ENCODE measurements around the gene C21orf58.
A peak's percentile ranks its signal among the peaks of the same experiment; 100 is the strongest.
"Not testable (repeated sequence)": the region's sequence is repeated elsewhere in the genome, so short reads cannot be mapped to it uniquely, and the experiment has no call there.

Gene C21orf58

DNA sequence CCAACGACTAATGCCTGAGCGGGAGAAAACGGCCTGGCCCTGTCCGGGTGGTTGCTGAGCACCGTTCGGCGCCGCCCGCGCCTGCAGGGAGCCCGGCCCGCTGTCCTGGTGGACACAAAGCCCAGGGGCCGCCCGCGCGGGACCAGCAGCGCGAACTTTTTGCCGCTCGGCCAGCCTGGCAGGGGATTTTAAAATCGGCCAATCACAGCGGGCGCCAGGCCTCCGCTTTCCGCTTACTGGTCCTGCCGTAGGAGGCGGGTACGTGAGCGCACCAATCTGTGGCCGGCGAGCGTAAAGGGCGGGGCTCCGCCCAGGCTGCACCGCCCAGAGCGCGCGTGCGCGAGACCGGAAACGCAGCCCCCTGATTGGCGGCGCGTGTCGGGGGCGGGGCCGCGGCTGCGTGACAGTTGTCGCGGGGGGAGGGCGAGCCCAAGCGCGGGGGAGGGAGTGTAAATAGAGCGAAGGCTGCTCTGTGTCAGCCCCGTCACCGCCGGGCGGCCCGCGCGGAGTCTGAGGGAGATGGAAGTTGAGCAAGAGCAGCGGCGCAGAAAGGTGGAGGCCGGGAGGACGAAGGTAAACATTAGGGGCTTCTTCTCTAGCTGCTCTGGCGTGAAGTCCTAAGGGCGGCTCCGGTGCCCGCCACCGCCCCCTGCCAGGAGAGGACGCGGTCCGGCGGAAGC, at the start of gene C21orf58, which contains the start of gene PCNT:
C21orf58 (minus strand) TSS at position 161 of the 680 bp plus-strand sequence. CDS start 1,132 bp downstream, outside the sequence.
PCNT (plus strand) TSS at position 447 of the 680 bp plus-strand sequence; CDS start at position 520, 73 bp downstream.
- peak; percentile 89 for DNase-seq (ENCODE audit: low read depth)
- TF ChIP-seq, protein P1, sequence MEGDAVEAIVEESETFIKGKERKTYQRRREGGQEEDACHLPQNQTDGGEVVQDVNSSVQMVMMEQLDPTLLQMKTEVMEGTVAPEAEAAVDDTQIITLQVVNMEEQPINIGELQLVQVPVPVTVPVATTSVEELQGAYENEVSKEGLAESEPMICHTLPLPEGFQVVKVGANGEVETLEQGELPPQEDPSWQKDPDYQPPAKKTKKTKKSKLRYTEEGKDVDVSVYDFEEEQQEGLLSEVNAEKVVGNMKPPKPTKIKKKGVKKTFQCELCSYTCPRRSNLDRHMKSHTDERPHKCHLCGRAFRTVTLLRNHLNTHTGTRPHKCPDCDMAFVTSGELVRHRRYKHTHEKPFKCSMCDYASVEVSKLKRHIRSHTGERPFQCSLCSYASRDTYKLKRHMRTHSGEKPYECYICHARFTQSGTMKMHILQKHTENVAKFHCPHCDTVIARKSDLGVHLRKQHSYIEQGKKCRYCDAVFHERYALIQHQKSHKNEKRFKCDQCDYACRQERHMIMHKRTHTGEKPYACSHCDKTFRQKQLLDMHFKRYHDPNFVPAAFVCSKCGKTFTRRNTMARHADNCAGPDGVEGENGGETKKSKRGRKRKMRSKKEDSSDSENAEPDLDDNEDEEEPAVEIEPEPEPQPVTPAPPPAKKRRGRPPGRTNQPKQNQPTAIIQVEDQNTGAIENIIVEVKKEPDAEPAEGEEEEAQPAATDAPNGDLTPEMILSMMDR (IDR thresholded peaks at IDR 0.05; ENCODE audit: control insufficient read depth, insufficient read depth, low read depth, low read length, missing control alignments) = no peak
- H3K4me3 ChIP-seq (ENCODE audit: control insufficient read depth, low read depth, low read length) = peak within 1 kb of the TSS; percentile 86

DNA sequence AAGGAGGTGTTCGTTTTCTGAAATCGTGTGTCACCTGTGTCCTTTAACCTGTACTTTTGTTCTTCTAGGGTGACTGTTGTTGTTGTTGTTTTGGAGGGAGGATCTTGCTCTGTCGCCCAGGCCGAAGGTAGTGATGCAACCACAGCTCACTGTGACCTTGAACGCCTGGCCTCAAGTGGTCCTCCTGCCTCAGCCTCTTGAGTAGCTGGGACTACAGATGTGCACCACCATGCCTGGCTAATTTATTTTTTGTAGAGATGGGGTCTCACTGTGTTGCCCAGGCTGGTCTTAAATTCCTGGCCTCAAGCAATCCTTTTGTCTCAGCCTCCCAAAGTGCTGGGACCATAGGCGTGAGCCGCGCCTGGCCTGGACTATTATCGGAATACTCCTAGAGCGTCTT, 49.3 kb upstream of the C21orf58 start:
- not testable (repeated sequence) for DNase-seq (ENCODE audit: low read depth); H3K4me3 ChIP-seq (ENCODE audit: control insufficient read depth, low read depth, low read length)

DNA sequence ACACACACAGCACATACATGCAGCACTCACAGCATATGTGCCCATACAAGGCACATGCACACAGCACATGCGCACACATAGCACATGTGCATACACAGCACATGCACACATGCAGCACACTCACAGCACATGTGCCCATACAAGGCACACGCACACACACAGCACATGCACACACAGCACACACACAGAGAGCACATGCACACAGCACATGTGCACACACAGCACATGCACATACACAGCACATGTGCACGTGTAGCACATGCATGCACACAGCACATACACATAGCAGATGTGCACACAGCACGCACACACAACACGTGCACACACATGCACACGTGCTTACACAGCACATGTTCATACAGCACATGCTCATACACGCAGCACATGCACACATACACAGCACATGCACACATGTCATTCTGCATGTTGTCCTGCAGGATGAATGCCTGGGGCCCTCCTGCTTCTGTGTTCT, 48.4 kb upstream of the C21orf58 start:
- H3K4me3 ChIP-seq (ENCODE audit: control insufficient read depth, low read depth, low read length) = no peak overlapping the region

DNA sequence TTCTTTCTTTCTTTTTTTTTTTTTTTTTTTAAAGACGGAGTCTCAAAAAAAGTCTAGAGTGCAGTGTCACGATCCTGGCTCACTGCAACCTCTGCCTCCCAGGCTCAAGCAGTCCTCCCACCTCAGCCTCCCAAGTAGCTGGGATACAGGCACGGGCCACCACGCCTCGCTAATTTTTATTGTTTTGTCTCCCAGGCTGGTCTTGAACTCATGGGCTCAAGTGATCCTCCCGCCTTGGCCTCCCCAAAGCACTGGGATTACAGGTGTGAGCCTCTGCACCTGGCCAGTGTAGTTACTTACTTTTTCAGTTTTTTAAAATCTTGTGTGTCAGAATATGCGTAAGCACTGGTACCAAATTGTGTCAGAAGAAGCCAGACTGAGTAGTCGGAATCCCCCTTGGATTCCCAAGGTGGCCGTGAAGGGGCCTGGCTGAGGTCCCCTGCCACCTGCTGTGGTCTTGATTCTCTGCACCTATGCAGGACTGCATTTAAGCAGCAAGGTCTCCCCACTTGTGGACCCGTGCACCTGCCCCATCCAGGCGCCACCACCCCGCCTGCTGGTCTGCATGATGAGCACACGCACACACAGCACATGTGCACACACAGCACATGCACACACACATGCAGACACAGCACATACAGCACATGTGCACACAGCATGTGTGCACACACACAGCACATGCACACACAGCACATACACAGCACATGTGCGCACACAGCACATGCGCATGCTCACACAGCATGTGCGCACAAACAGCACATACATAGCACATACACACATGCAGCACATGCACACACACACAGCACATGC, 47.7 kb upstream of the C21orf58 start:
- no peak for DNase-seq (ENCODE audit: low read depth)
- H3K4me3 ChIP-seq (ENCODE audit: control insufficient read depth, low read depth, low read length) = no peak overlapping the region
- TF ChIP-seq, protein P1 (IDR thresholded peaks at IDR 0.05; ENCODE audit: control insufficient read depth, insufficient read depth, low read depth, low read length, missing control alignments) = no peak

More for the DNA sequence above, 48.4 kb upstream of the C21orf58 start:
- DNase-seq (ENCODE audit: low read depth) = no peak
- TF ChIP-seq, protein P1 (IDR thresholded peaks at IDR 0.05; ENCODE audit: control insufficient read depth, insufficient read depth, low read depth, low read length, missing control alignments) = no peak

DNA sequence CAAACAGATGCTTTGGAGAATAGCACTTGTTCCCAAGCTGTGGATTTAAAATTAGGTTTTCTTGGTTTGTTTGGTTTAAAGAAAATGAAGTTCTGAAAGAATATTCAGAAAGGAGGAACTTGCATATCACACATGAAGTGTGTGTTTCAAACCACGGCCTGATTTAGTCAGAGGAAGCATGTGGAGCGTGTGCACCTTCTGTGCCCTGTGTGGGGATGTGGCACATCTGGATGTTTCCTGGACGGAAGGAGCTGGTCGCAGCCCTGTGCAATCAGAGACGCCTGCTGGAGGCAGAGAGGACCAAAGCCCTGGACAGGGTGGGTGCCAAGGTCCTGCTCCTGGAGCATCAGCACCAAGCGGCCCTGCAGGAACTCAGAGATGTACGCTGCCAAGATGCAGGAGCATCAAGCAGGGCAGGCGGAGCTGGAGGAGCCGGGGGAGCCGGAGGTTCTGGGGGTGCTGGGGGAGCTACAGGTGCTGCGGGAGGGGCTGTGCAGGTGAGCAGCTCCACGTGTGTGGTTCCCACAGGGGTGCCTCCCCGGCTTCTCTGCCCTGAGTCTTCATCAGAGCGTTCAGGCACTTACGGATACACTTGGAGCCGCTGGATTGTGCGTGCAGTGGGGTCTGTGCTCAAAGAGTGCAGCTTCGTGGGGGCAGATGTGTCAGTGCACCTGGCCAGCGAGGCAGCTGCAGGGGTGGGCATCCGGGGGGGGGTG, 46.0 kb upstream of the C21orf58 start:
- no peak for DNase-seq (ENCODE audit: low read depth)
- no peak overlapping the region for H3K4me3 ChIP-seq (ENCODE audit: control insufficient read depth, low read depth, low read length)
- TF ChIP-seq, protein P1 (IDR thresholded peaks at IDR 0.05; ENCODE audit: control insufficient read depth, insufficient read depth, low read depth, low read length, missing control alignments) = no peak

DNA sequence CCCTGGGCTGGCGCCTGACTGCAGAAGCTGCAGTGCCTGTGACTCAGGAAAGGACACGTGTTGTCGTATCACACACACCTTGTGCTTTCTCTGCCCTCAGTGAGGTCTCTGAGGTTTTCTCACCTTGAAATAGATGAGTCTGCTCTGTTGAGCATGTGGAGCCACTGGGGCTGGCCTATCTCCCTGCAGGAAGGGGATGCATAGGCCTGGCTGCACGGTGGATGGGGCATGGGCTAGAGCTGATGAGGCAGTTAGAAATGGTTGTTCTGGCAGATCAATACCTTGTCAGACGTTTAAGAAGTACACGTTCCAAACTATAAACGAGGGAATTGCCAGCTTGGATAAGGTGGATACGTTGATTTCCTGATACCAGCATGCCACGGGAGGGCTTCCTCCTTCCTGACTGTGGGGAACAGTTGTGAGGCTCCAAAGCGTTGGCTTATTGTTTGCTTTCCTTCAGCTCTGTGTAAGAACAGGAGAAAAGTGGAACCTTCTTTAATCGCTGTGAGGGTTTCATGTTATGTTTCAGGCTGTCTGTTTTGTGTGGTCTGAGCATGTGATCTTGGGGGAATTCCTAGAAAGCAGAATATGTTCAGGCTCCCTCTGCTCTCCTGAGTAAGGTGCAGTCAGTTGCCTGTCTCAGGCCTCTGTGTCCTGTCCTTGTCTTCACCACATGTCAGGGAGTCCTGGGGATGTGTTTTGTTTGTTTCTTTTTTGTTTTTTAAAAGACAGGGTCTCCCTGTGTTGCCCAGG, 45.0 kb upstream of the C21orf58 start:
- DNase-seq (ENCODE audit: low read depth) = no peak
- H3K4me3 ChIP-seq (ENCODE audit: control insufficient read depth, low read depth, low read length) = no peak overlapping the region
- TF ChIP-seq, protein P1 (IDR thresholded peaks at IDR 0.05; ENCODE audit: control insufficient read depth, insufficient read depth, low read depth, low read length, missing control alignments) = no peak
